NB4 (cell line): ENCODE measurements around the gene YWHAQ.

ENCODE experiments used
- CTCF ChIP-seq: IDR thresholded peaks from one replicate; pipeline ENCODE4 v1.5.1; 2012; ENCODE audit warnings: low read depth, low read length
- MAX ChIP-seq: IDR thresholded peaks from 2 replicates; pipeline ENCODE4 v1.6.1; 2011; ENCODE audit warnings: low read depth, low read length
- POLR2A ChIP-seq: IDR thresholded peaks from 2 replicates; pipeline ENCODE4 v1.6.1; 2011; ENCODE audit warnings: mild to moderate bottlenecking; ENCODE audit not compliant: insufficient read length; ENCODE audit errors: extremely low read depth

- TF ChIP-seq CTCF (no peak), POLR2A (no peak), MAX (no peak)
Observed at GRCh38 chr2:9601397-9601796, 29.4 kb downstream of the YWHAQ start.
